Measurements from ENCODE around the gene PDE4A. TPM values are rescaled to one million over a fixed set of nuclear protein-coding genes. Genes with fewer than 3 reads are reported as not detected.
A peak's percentile ranks its signal among the peaks of the same experiment; 100 is the strongest.

The PDE4A gene
- total and polyA plus RNA-seq, 2 of the 13 experiments (the other 11 are each of a cell fraction or from before 2014, with no cell fraction given): 1.1 to 4.1 TPM

- TF ChIP-seq ZNF142 (CRISPR knock-in tag; IDR thresholded peaks at IDR 0.05) (no peak), TFE3 (CRISPR knock-in tag; IDR thresholded peaks at IDR 0.05) (no peak), ZNF430 (CRISPR knock-in tag; IDR thresholded peaks at IDR 0.05) (no peak), ZNF770 (CRISPR knock-in tag; IDR thresholded peaks at IDR 0.05) (peak; percentile 98), ZFP36L2 (CRISPR knock-in tag; IDR thresholded peaks at IDR 0.05) (no peak), DRAP1 (CRISPR knock-in tag; IDR thresholded peaks at IDR 0.05) (peak; percentile 28; the same call in 1 of the 2 replicates), GABPB1 (CRISPR knock-in tag; IDR thresholded peaks at IDR 0.05) (peak; percentile 67; the same call in 1 of the 2 replicates), MXI1 (IDR thresholded peaks at IDR 0.05; ENCODE audit: borderline replicate concordance, low read depth, low read length) (peak; percentile 62; the same call in 1 of the 3 replicates), ZNF547 (CRISPR knock-in tag; IDR thresholded peaks at IDR 0.05) (no peak), ZNF609 (CRISPR knock-in tag; IDR thresholded peaks at IDR 0.05; ENCODE audit: borderline replicate concordance) (no peak), HDAC2 (CRISPR knock-in tag; IDR thresholded peaks at IDR 0.05) (0 out of 2 replicates have a peak, but pooled peaks have one; percentile 31), MAX (IDR thresholded peaks at IDR 0.05) (peak; percentile 74), ZNF335 (CRISPR knock-in tag; IDR thresholded peaks at IDR 0.05) (no peak)
Measured at GRCh38 chr19:10402441-10403038, 17.8 kb upstream of the PDE4A start (continued).
